GM12878 (cell line): ENCODE data around the gene TNRC18. TPM values are rescaled to one million over a fixed set of nuclear protein-coding genes. Genes with fewer than 3 reads are reported as not detected.
"Not testable (repeated sequence)": the region's sequence is repeated elsewhere in the genome, so short reads cannot be mapped to it uniquely, and the experiment has no call there.

Experiments
- ATAC-seq: fragments of 200-7000 bp; cut with Tn5 transposase; 3 replicates; pipeline ENCODE4 v1.9.1; 2020; ENCODE audit warnings: mild to moderate bottlenecking, moderate library complexity
- BruUV-seq: library from RNA; stranded (reverse); fragments of 400-500 nt; replicated peaks from 2 replicates; lab custom pipeline; 2021; lab: Mats Ljungman, UMichigan
- CTCF ChIA-PET: fragments of 300-600 bp; sonication (Branson Sonifier 250); formaldehyde crosslinking; extraction: SDS; loops from one replicate; lab custom pipeline; 2021; ENCODE audit warnings: inconsistent platforms; lab: Yijun Ruan, JAX
- POLR2A ChIA-PET: fragments of 350-600 bp; formaldehyde crosslinking; extraction: SDS; loops from one replicate; lab custom pipeline; 2021; ENCODE audit warnings: inconsistent platforms; lab: Charles Lee
- RAD21 ChIA-PET: fragments of 300-600 bp; sonication (Branson Sonifier 250); formaldehyde crosslinking; loops from one replicate; lab custom pipeline; 2023; ENCODE audit warnings: antibody characterized with exemption; ENCODE audit not compliant: unreplicated experiment; lab: Charles Lee
- SMC1A ChIA-PET: fragments of 300-600 bp; sonication (Branson Sonifier 250); formaldehyde crosslinking; loops from one replicate; lab custom pipeline; 2023; ENCODE audit not compliant: unreplicated experiment, uncharacterized antibody; lab: Charles Lee
- DNase-seq: peaks from one replicate; pipeline ENCODE4 v3.0.0-alpha.2; 2011; ENCODE audit warnings: low read depth, low spot score
- FAIRE-seq: peaks from 3 replicates; lab custom pipeline; 2011; peaks lifted over from hg19 to GRCh38; lab: Jason Lieb, UNC
- H2AFZ ChIP-seq: 2 replicates; pipeline ENCODE4 v1.6.0; 2011; ENCODE audit warnings: low read depth, low read length, control low read depth; ENCODE audit not compliant: control insufficient read depth
- H3K27ac ChIP-seq: 2 replicates; pipeline ENCODE4 v1.5.1; 2011; ENCODE audit warnings: control low read depth; ENCODE audit not compliant: control insufficient read depth, insufficient read depth
- H3K27me3 ChIP-seq, 2 experiments: replicated peaks in 1 of 2; 2 replicates each; pipeline versions ENCODE4 v1.6.0 to v1.6.1; 2011; ENCODE audit warnings: low read length in 1 of 2; ENCODE audit not compliant: control insufficient read depth in 2 of 2, insufficient read depth in 2 of 2
- H3K36me3 ChIP-seq, 2 experiments: 2 replicates each; pipeline ENCODE4 v1.5.1; 2011; ENCODE audit warnings: low read length in 1 of 2; ENCODE audit not compliant: control insufficient read depth in 2 of 2, insufficient read depth in 2 of 2
- H3K4me1 ChIP-seq: 2 replicates; pipeline ENCODE4 v1.6.1; 2011; ENCODE audit warnings: mild to moderate bottlenecking, low read length, moderate library complexity, mixed read lengths; ENCODE audit not compliant: control insufficient read depth, insufficient read depth
- H3K4me2 ChIP-seq: 2 replicates; pipeline ENCODE4 v1.6.0; 2011; ENCODE audit warnings: control low read depth; ENCODE audit not compliant: control insufficient read depth, insufficient read depth
- H3K4me3 ChIP-seq: fragments of 200-600 bp; sonication (generic); 2 replicates; pipeline ENCODE4 v1.5.1; 2016
- H3K79me2 ChIP-seq: 2 replicates; pipeline ENCODE4 v1.6.0; 2011; ENCODE audit warnings: low read length; ENCODE audit not compliant: control insufficient read depth, insufficient read depth
- H3K9ac ChIP-seq: 2 replicates; pipeline ENCODE4 v1.8.0; 2011; ENCODE audit warnings: low read length, control low read depth, mixed read lengths; ENCODE audit not compliant: control insufficient read depth, insufficient read depth
- H3K9me3 ChIP-seq: replicated peaks from 3 replicates; pipeline ENCODE4 v1.5.1; 2011; ENCODE audit warnings: mild to moderate bottlenecking, low read length; ENCODE audit not compliant: control insufficient read depth, insufficient read depth
- H4K20me1 ChIP-seq: 2 replicates; pipeline ENCODE4 v1.6.0; 2011; ENCODE audit not compliant: control insufficient read depth, insufficient read depth
- CHD1 ChIP-seq: IDR thresholded peaks from 2 replicates; pipeline ENCODE4 v1.6.1; 2012; ENCODE audit warnings: low read depth, low read length, improper control_type of control experiment
- FOXK2 ChIP-seq: fragments of 450-650 bp; IDR thresholded peaks from 2 replicates; pipeline ENCODE4 v1.6.1; 2017; ENCODE audit warnings: mild to moderate bottlenecking, moderate library complexity
- KLF5 ChIP-seq: fragments of 450-650 bp; IDR thresholded peaks from 2 replicates; pipeline ENCODE4 v1.6.1; 2014; ENCODE audit warnings: mild to moderate bottlenecking; ENCODE audit not compliant: partially characterized antibody
- NR2C1 ChIP-seq: fragments of 450-650 bp; IDR thresholded peaks from 2 replicates; pipeline ENCODE4 v1.6.1; 2017; ENCODE audit warnings: antibody characterized with exemption, mild to moderate bottlenecking, moderate library complexity
- YBX1 ChIP-seq: fragments of 450-650 bp; IDR thresholded peaks from 2 replicates; pipeline ENCODE4 v1.6.1; 2016; ENCODE audit warnings: antibody characterized with exemption
- WGBS: methylation state at CpG from one replicate; pipeline ENCODE4 v1.1.6; 2016; ENCODE audit warnings: low lambda C conversion rate; ENCODE audit not compliant: insufficient replicate concordance, insufficient coverage; ENCODE audit errors: missing lambda C conversion rate; 5-methylcytosine and 5-hydroxymethylcytosine counted together
- in situ Hi-C: fragments of 300-500 bp; cut with MboI; formaldehyde crosslinking; loops from 9 replicates; pipeline ENCODE4 v1.14.3; 2018; ENCODE audit warnings: mixed read lengths
- intact Hi-C: fragments of 100-400 bp; cut with micrococcal nuclease; formaldehyde crosslinking; loops from one replicate; pipeline ENCODE4 v1.14.2; 2022; ENCODE audit not compliant: unreplicated experiment
- polyA plus RNA-seq, 11 experiments: library from polyadenylated mRNA; depleted of rRNA in 4 of 11; unstranded in 6 of 11; stranded (reverse) in 5 of 11; fragments of >200 nt; fragmentation: Nextera tagmentation in 4 of 11; fragmentation: Illumina TruSeq in 1 of 11; extraction: Ambion mirVana in 4 of 11; extraction: Trizol in 1 of 11; gene quantifications; 1 replicate in 1 of 11; 2 replicates in 10 of 11; pipeline versions ENCODE4 v1.2.1 to v1.2.3, GENCODE V29; 2011 to 2016; ENCODE audit warnings: inconsistent platforms in 2 of 11, missing spikeins in 2 of 11, low read depth in 1 of 11
- total RNA-seq, 4 experiments: library from RNA; depleted of rRNA in 3 of 4; stranded (reverse); fragments of >200 nt in 3 of 4; fragmentation: Illumina TruSeq in 1 of 4; extraction: Trizol in 1 of 4; gene quantifications; 2 replicates each; pipeline versions ENCODE4 v1.2.1 to v1.2.3, GENCODE V29; 2013 to 2021
- TF ChIP-seq, protein P1 (sequence below): fragments of 450-650 bp; conservative IDR thresholded peaks from 2 replicates; pipeline ENCODE4 v1.6.1; 2017; ENCODE audit warnings: mild to moderate bottlenecking, moderate library complexity

TNRC18 gene
- total and polyA plus RNA-seq, 10 of the 15 experiments (the other 5 are each of a cell fraction or from before 2014, with no cell fraction given) = 0.02 to 31.7 (median 5.4) TPM

- H3K4me3 ChIP-seq, H3K27ac ChIP-seq, BruUV-seq, H3K27me3 ChIP-seq, H3K9ac ChIP-seq, SMC1A ChIA-PET, intact Hi-C loops, FAIRE-seq, in situ Hi-C loops, H3K4me2 ChIP-seq, CTCF ChIA-PET, H3K36me3 ChIP-seq, H4K20me1 ChIP-seq, H3K9me3 ChIP-seq, H3K4me1 ChIP-seq, POLR2A ChIA-PET, H3K79me2 ChIP-seq, RAD21 ChIA-PET, ATAC-seq, DNase-seq, H2AFZ ChIP-seq: not testable (repeated sequence)
- WGBS = 71% methylated on average over 14 of the region's 18 CpGs
Observed at GRCh38 chr7:5273831-5274405, 149.7 kb downstream of the TNRC18 start.

DNA sequence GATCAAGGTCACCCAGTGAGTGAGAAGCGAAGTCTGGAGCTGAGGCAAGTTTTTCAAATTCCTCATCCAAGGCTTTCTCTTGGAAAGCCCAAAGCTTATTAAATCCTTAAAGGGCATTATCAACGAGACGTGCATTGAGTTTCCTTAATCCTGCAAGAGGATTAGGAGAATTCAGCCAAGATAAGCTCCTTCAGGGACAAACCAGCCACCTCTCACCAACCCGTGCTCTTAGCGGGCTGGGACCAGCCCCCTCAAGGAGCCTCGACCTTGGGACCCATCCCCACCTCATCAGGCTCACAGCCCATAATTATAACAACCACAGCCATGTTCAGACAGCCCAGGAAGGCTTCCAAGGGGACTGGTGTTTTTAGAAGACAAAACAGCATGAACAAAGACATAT, 152.8 kb downstream of the TNRC18 start:
- ChIA-PET SMC1A (no interaction called here), RAD21 (no interaction called here), CTCF (interaction anchor here (1.0 kb wide), 1 partner anchor 18 kb away, joined by 3 read pairs; no protein-coding TSS in a partner anchor), POLR2A (no interaction called here)
- intact Hi-C loops (no loop called here), in situ Hi-C loops (no loop called here)
- Histone ChIP-seq H3K79me2 (no peaks in the 10 kb centered on the region), H3K9me3 (no peaks in the 10 kb centered on the region), H3K9ac (no peak overlapping the region), H4K20me1 (no peaks in the 10 kb centered on the region), H3K4me1 (no peaks in the 10 kb centered on the region), H2AFZ (no peak overlapping the region), H3K27ac (no peak overlapping the region), H3K27me3 (no peaks in the 10 kb centered on the region), H3K4me2 (no peak overlapping the region), H3K36me3 (no peaks in the 10 kb centered on the region), H3K4me3 (no peak overlapping the region)
- DNase-seq = no peak
- BruUV-seq = no TSS peak
- ATAC-seq = no peak
- WGBS = 46% methylated on average over 5 of the region's 6 CpGs
- TF ChIP-seq FOXK2 (no peak), YBX1 (no peak), CHD1 (no peak), KLF5 (no peak), NR2C1 (no peak)
- TF ChIP-seq, protein P1, sequence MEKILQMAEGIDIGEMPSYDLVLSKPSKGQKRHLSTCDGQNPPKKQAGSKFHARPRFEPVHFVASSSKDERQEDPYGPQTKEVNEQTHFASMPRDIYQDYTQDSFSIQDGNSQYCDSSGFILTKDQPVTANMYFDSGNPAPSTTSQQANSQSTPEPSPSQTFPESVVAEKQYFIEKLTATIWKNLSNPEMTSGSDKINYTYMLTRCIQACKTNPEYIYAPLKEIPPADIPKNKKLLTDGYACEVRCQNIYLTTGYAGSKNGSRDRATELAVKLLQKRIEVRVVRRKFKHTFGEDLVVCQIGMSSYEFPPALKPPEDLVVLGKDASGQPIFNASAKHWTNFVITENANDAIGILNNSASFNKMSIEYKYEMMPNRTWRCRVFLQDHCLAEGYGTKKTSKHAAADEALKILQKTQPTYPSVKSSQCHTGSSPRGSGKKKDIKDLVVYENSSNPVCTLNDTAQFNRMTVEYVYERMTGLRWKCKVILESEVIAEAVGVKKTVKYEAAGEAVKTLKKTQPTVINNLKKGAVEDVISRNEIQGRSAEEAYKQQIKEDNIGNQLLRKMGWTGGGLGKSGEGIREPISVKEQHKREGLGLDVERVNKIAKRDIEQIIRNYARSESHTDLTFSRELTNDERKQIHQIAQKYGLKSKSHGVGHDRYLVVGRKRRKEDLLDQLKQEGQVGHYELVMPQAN = no peak
- FAIRE-seq = no peak

DNA sequence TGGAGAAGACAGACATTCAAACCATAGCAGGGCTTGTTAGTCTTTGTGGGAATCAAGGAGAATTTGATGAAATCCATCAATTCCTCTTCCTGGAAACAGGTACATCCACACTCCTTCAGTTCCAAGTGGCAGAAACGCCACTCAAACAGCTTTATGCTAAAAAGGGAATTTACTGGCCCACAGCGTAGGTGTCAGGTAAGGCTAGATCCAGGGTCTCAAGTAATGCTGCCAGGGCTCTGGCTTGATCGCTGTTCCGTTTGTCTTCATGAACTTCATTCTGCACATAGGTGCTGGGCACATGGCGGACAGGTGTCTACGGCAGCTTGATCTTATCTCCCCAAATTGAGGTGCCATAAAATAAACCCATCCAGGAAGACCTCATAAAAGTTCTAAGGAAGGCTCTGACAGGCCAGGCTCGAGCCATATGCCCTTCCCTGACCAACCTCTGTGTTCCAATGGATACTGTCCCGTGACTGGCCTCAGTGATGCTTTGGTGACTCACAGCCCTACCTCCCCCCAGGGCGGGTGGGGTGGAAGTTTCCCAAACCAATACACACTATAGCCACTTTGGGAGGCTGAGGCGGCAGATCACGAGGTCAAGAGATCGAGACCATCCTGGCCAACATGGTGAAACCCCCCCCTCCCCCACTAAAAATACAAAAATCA, 153.5 kb downstream of the TNRC18 start:
- FAIRE-seq, H3K79me2 ChIP-seq, DNase-seq, H2AFZ ChIP-seq, H3K36me3 ChIP-seq, POLR2A ChIA-PET, H3K27me3 ChIP-seq, H3K9me3 ChIP-seq, H3K4me1 ChIP-seq, intact Hi-C loops, BruUV-seq, H3K9ac ChIP-seq, ATAC-seq, RAD21 ChIA-PET, in situ Hi-C loops, H3K4me3 ChIP-seq, H3K27ac ChIP-seq, SMC1A ChIA-PET, H4K20me1 ChIP-seq, H3K4me2 ChIP-seq: not testable (repeated sequence)
- CTCF ChIA-PET = interaction anchor here (1.0 kb wide), 1 partner anchor 10 kb away, joined by 3 read pairs; no protein-coding TSS in a partner anchor
- 45% methylated on average over 12 of the region's 12 CpGs for WGBS
